ENCODE data around the gene MYO1H.
"Not testable (repeated sequence)": the region's sequence is repeated elsewhere in the genome, so short reads cannot be mapped to it uniquely, and the experiment has no call there.

MYO1H gene

DNA sequence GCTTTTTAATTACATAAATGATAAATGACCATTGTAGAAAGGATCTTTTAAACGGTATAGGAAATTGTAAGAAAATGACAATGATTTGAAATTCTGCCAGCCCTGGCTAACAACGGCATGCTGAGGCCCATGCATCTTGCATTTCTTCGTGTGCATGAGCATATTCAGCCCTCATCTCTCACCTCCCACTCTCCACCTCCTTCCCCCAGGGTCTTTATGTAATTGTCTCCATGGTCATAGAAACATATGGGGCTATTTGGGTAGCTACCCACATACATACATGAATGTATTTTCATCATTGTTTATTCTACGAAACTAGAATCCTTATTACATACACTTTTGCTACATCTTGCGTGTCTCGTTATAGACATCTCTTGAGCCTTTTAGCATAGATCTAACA is 4.5 kb downstream of the MYO1H start:
- DNase-seq = no peak

DNA sequence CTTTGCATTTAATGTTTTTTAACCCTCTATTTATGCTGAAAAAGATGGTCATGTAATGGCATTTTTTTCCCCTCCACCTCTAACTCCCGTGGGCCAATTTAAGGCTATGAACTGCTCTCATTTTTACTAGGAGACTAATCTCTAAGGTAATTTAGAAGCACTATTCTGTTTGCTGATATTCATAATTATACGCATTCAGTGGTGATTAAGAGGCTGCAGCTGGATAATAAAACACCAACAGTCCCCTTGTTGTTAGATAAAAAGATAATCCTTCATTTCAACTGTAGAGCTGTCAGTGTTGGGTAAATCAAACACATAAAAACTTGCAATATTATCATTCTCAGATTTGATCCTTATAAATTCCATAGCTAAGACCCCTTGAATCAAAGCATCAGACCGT is 8.9 kb downstream of the MYO1H start:
- DNase-seq = no peak

DNA sequence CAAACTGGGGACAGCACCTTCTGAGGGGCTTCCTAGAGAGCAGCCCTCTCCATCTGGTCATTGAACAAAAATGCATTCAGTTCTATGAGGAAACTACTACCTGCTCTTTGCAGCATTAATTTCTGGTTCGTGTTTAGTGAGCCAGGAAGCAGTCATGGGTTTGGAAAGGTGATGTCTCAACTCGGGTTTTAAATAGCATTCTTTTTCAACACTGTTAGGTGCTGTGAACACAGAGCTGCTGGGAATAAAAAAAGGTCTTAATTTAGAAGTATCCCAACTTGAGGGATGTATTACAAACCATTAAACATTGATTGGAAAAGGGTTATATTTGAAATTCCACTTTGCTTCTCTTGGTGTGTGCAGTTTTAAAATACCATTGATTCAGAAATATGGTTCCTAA is 9.3 kb downstream of the MYO1H start:
- DNase-seq = no peak

DNA sequence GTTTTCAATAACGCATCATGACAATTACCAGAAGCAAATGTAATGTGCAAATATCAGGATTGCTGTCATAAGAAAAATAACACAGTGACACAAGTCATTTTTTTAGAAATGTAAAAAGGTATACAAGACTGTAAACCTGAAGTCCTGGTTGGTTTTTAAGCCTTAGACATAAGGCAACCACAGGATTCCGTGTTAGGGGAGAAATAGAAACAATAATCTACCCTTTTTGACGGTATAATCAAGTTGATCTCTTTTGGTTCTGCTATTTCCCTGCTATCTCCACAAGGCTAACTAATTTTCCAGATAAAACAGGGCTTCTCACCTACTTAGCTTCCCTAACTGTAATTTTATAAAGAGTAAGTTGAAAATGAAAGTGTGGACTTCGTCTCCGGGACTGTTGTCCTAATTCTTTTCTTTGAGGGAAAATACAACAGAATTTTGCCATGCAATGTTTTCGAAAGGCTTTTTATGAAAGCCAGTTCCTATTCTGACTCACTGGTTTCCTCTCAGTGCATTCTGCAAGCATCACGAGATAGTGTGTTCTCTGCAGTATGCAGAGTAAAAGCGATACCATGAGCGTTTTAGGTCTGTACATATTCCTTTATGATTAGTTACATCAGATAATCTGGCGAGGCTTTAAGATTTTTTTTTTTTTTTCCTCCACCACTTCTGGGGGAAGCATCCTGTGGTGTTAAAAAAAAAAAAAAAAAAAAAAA is 10.6 kb downstream of the MYO1H start:
- DNase-seq = no peak

DNA sequence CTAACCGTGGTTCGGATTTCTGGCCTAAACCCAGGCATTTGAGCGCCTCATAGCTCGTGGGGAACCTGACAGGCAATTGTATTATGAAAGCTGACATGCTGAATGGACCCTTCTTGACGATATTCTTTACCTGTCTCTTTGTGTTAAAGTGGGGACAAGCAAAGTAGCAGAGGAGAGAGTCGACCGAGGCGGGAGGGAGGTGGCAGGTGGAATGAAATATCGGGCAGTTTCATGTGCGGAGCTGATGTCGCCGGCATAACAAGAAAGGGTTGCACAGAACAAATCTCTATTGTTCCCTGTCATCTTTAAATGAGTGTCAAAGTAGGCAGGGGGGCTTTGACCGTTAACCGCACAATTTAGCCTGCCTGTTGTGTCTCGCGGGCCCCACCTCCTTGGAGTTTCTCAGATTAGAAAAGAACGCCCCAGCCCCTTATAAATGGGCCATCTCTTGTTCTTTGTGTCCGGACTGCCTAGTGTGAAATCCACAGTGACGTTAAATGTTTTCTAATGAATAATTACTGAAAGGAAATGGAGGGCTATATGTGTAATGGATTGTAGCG is 11.5 kb downstream of the MYO1H start:
- no peak for DNase-seq

DNA sequence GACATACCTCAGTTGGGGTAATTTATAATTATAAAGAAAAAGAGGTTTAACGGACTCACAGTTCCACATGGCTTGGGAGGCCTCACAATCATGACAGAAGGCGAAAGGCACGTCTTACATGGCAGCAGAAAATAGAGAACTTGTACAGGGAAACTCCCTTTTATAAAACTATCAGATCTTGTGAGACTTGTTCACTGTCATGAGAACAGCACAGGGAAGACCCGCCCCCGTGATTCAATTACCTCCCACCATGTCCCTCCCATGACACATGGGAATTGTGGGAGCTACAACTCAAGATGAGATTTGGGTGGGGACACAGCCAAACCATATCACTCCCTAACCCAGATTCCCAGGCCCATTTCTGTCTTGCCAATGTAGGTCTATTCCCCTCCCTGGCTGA is 22.1 kb downstream of the MYO1H start:
- DNase-seq = no peak

DNA sequence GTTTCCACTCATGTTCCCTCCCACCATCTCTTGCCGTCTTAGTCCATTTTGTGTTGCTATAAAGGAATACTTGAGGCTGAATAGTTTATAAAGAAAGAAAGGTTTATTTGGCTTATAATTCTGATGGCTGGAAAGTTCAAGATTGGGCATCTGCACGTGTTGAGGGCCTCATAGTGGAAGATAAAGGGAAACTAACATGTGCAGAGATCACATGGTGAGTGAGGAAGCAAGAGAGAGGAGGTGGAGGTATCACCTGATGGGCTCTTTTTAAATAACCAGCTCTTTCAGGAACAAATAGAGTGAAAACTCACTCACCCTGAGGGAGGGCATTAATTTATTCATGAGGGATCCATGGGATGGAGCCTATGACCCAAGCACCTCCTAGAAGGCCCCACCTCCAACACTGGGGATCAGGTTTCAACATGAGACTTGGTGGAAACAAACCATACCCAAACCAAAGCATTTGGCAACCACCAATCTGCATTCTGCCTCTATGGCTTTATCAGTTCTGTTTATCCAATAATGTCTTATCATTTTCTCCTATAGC is 29.5 kb downstream of the MYO1H start:
- no peak for DNase-seq

DNA sequence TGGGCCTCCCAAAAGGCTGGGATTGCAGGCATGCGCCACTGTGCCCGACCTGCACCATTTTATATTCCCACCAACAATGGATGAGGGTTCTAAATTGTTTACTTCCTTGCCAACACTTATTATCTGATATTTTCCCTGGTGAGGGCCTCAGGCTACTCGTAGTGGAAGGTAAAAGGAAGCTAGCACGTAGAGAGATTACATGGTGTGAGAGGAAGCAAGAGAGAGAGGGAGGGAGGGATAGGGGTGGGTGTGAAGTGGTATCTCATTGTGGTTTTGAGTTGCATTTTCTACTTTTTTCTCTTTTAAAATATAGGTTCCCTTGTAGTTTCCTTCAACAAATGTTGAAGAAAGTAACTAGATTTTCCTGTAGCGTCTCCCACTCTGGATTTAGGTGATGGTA is 30.9 kb downstream of the MYO1H start:
- no peak for DNase-seq

DNA sequence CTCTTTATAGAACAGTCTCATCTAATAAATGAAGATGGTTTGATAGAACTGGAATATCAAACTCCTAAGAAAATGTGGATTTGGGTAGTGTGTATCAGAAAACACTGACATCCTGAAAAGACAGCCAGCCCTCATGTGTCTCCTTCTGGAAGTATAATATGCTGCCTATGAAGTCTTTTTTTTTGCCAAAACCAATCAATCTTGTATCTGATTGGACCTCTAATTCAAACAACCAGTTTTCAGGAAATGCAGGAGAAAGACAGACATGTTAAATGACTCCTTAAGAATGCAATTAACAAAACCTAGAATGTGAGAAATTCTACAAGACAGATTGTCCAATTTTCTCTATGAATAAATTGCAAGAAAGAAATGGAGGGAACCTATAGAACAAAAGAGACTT is 34.3 kb downstream of the MYO1H start:
- no peak for DNase-seq

DNA sequence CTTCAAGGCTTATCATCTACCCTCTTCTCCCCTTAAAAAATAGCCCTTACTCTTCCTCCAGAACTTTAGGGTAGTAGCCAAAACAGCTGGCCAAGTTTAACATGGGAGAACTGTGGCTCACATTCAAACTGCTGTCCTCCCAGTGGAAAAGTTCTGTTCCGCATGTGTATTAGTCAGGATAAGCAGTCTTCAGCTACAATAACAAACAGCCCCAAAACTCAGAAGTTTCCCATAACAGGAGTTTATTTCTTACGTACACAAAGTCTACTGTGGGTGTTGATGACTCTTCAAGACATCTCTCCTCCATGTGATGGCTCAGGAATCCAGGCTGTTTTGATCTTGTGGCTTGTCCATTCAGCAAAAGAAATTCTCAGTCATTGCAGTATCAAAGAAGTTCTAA is 35.5 kb downstream of the MYO1H start:
- no peak for DNase-seq

DNA sequence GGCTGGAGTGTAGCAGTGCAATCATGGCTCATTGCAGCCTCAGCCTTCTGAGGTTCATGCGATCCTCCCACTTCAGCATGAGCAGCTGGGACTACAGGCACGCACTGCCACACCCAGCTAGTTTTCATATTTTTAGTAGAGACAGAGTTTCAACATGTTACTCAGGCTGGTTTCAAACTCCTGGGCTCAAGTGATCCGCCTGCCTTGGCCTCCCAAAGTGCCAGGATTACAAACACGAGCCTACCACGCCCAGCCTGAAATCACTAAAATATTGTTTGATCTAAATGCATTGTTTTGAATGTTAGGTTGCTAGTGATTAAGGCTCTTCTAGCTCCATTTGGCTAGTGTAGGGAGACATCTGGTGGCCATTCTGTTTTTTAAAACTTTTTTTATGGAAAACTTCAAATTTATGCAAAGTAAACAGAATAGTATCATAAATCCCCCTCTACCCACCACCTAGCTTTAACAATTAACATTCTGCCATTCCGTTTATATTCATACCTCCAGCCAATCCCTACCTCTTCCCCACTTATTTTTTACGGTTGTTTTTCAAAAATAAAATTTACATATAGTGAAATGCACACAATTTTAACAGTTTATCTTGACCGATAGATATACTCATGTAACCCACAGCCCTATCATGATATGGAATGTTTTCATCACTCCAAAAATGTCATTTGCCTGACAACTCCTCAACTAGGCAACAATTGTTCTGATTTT is 37.8 kb downstream of the MYO1H start:
- DNase-seq = no peak

DNA sequence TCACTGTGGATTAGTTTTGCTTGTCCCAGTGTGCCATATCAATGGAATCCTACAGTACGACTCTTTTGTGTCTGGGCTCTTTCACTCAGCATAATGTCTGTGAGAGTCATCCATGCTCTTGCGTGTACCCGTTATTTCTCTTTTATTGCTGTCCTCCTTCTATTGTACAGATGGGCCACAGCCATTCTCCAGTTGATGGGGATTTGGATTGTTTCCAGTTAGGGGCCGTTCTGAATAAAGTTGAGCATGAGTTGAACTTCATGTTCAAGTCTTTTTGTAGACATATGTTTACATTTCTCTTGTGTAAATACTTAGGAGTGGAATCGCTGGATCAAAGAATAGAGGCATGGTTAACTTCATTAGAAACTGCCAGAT is 38.3 kb downstream of the MYO1H start:
- no peak for DNase-seq

DNA sequence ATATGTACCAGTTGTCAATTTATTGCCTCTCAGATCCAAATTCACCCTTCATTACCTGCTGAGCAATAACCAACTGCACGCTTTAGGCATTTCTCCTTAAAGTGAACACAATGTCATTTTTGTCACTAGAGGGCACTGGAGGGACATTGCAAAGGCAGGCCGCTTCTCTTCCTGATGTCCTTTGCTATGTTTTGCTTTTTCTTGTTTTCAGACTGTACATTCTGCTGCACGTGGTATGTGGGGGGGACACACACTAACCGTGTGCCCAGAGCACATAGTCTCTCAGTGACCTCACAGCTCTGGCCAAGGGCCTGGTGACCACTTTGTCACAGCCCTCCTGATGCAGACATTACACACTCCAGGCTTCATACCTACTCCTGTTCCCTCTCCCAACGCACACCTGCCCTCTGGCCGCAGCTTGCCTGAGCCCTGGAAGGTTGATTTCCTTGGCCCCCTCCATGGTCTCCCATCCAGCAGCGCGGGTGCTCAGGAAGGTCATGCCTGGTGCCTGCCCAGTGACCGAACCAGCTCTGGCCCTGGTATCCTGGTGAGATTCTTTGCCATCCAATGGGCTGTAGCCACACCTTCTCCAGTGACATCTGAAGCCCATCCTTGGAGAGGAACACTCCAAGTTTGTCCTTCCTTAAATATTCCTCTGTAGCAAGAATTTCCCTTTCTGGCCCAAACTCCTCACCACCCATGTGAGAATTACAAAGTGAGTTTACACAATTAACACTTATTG is 39.9 kb downstream of the MYO1H start:
- no peak for DNase-seq

DNA sequence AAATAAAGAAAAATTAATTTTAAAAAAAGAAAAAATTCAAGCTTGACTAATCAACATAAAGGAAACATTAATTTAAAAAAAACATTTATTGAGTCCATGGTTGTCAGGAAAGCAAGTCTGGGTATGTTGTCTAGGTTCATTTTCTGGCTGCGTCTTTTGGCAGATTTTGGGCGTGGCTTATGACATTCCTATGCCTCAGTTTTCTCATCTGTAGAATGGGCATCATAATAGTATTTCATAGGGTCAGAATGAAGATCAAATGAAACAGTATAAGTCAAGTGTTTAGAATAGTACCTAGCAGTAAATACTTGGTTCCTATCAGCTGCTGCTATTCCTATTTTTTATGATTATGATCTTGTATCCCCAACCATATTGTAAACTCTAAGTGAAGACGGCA is 40.5 kb downstream of the MYO1H start:
- no peak for DNase-seq

DNA sequence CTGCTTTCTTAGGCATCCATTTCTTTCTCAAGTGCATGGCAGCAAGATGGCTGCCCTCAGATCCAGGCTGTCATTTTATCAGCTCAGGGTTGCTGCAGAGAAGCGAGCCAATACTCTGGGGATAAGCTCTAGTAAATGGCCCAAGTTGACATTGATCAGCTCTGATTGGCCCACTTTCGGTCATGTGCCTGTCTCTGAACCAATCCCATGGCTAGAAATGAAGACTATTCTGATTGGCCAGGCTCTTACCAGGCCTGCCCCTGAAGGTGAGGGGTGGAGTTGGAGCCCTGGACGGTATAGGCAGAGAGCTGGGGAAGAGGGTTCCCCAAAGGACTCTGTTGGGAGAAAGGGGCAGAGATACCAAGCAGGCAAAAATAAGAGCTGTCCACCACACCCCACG is 41.4 kb downstream of the MYO1H start:
- DNase-seq = no peak

DNA sequence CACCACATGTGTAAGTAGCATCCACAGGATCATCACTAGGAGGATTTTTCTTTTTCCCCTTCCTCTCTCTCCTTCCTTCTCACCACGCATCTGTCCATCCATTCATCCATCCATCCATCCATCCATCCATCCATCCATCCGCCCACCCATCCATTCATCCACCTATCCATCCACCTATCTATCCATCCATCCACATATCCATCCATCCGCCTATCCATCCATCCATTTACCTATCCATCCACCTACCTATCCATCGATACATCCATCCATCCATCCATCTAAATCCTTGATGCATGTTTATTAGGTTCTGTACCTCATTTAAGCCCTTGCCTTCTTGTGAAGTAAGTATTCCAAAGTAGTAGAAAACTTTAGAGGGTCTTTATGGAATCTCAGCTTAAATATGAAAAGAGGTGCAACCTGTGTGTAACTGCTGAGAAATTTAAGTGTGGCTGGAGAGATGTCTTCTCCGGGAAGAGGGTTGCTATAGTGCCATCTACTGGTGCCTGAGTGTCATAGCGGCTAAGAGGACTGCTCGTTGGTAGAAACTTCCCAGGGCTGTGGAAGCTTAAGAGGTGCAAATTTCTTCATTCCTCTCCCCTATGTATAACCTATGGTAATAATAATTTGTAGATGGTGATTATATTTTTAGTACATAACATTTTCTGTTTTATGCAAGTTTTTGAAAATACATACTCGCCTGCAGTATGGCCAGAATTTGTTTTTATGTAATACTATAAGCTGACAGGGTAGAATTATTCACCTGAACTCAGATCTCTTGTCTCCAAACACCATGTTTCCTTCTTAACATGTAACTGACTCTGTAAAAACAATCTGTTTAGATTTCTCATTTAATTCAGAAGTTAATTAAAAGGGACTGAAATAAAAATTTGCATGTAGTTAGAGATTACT is 46.0 kb downstream of the MYO1H start:
- DNase-seq = peak in 1 of 2 experiments; percentile 28

DNA sequence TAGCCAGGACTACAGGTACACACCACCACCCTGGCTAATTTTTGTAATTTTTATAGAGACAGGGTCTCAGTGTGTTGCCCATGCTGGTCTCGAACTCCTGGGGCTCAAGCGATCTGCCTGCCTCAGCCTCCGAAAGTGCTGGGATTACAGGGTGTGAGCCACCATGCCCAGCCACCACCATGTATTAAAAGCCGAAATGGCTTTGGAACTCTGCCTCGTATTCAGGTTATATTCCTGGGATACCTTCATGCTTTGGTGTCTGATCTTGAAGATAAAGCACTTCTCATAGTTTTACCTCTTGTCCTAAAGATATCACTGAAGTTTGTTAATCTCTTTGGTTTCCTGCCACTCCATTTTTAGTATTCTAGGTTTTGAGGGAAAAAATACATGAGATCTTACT is 47.2 kb downstream of the MYO1H start:
- DNase-seq = no peak

DNA sequence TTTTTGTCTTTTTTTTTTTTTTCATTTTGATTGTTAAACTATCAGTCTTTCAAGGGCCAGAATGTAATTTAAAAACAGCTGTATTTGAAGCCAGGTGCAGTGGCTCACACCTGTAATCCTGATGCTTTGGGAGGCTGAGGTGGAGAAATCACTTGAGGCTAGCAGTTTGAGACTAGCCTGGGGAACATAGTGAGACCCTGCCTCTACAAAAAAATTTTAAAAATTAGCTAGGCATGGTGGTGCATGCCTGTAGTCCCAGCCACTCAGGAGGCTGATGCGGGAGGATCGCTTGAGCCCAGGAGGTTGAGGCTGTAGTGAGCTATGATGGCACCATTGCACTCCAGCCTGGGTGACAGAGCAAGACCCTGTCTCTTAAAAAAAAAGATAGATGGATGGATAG is 57.1 kb downstream of the MYO1H start:
- not testable (repeated sequence) for DNase-seq

DNA sequence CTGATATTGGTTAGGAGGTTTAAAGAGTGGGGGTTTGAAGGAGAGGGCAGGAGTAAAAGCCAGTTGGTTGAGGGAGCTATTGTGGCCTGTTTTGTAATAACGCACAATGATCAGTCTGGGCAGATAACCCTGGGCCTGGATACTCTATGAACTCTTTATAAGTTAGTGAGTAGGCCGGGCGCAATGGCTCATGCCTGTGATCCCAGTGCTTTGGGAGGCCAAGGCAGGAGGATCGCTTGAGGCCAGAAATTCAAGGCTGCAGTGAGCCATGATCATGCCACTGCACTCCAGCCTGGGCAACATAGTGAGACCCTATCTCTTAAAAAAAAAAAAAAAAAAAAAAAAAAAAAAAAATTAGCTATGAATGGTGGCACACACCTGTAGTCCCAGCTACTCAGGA is 58.4 kb downstream of the MYO1H start:
- DNase-seq = not testable (repeated sequence)

DNA sequence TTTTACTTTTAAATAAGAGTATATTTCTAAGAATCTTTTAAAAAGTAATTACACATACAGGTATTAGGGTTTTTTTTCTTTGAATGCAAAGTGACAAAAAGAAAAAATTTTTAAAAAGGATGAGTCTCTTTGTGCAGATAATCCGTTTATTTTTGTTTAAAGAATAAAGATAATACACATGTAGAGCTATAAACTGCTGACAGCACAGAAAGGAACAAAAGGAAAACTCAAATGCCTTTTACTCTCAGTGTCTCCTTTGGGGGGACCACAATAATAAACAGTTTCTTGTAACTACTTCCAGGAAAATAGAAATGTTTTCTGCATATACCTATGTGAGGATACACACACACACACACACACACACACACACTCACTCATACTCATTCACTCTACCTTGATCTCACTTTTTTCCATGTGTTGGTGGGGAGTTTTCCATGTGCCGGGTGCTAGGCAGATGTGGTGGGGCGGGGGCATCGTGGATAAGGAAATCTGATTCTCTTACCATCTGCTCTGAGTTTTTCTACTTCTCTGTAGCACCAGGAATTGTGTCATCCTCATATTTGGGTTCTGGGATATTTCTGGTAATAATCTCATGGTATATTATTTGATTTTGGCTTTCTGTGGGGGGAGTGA is 71.3 kb downstream of the MYO1H start:
- DNase-seq = no peak

DNA sequence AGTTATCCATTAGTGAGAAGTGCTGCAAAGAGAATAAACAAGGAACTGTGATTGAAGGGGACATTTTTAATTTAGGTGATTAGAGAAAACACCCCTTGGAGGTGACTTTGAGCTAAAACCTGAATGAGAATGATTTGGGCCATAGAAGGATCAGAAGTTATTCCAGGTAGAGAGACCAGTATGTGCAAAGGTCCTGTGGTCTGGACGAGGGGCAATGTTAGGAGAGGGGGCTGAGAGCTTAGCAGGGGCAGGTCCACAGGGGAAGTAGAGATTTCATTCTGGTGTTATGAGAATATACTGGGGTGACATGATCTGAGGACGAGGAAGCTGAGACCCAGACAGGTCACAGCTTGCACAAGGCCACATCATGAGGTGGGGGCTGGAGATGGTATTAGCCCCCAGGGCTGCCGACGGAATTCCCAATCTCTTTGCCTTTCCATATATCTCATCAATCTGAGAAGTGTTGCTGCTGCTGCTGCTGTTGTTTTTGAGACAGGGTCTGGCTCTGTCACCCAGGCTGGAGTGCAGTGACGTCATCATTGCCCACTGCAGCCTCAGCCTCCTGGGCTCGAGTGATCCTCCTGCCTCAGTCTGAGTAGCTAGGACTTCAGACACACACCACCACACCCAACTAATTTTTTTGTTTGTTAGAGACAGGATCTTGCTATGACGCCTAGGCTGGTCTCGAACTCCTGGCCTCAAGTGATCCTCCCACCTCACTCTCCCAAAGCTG is 73.8 kb downstream of the MYO1H start:
- no peak for DNase-seq

All from stimulated activated CD4-positive, alpha-beta T cell treated with anti-CD3 and anti-CD28 coated beads, Interleukin-4, amount 100 ng/mL, for 4 hours (primary cell).